Activated CD4-positive, CD25-positive, alpha-beta regulatory T cell treated with anti-CD3 and anti-CD28 coated beads, Interleukin-2, amount 50 U/mL, for 24 hours (primary cell): Measurements from ENCODE around the gene DDX47.
"Not testable (repeated sequence)": the region's sequence is repeated elsewhere in the genome, so short reads cannot be mapped to it uniquely, and the experiment has no call there.

Experiments used
- ATAC-seq, 2 donors: fragments of 150-1000 bp; cut with Tn5 transposase; one replicate each; pipeline ENCODE4 v1.10.0; 2021; ENCODE audit warnings: mild to moderate bottlenecking in 1 of 2, moderate library complexity in 1 of 2

The DDX47 gene

DNA sequence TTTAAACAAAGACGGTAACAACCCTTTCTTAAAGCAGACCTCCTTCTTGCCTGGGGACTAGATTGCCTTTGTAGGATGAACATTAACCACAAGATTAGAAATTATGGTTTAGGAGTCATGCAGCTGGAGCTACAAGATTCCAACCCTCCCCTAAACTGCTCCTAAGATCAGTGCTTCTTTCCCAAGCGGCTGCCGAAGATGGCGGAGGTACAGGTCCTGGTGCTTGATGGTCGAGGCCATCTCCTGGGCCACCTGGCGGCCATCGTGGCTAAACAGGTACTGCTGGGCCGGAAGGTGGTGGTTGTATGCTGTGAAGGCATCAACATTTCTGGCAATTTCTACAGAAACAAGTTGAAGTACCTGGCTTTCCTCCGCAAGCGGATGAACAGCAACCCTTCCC, 62.2 kb downstream of the DDX47 start:
- ATAC-seq, result not testable (repeated sequence)

DNA sequence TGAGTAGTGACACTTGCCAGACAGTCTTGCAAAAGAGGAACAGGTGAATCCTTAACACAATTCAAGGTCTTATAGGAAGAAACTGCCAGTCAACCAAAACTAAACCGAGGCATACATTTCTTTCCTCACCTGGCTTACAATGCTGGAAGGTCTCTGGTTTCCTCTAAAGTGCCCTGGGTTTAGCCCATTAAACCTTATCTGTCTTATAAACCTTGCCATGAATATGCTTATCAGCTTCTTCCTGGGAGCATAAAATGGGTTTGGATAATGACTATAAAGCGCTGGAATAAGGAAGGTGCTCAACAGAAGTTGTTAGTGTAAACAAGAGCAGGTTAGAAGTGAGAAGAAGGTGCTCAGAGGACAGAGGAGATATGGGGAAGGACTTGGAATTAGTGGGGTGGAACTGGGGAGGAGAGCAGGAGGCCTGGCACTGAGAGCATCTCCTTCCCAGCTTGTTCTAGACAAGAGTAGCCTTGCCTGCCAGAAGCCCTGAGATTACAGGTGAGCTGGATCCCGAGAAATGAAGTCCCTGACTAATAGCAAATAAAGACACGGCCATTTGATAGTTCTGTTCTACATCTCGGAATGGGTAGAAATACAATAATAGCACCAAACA, 64.1 kb downstream of the DDX47 start:
- no peak for ATAC-seq

DNA sequence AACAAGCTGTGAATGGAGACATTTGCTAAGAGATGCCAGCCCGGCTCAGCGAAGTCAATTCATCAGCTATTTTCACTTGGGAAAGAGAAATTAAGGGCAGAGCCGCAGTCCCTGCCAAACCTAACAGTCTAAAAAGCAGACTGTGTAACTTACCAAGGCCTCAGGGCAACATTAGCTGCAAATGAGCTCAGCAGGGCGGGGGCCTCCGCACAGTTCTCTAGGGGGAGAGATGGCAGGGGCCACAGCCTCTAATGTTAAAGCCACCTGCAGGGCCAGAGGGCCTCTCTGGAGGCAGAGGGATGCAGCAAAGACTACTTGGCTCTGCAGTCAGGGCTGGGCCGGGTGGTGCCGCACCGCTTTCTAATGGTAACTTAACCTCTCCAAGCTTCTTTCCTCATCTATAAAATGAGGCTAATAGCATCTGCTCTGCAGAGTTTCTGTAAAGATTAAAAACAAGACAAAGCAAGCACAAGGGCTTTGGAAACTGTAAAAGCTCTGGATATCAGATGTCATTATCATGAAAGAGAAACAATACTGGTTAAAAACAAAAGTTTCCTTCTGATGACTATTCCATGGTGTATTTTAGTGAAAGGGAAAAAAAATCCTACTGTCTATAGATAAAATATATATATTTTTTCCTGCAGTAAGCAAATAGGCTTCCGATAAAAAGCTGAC, 64.8 kb downstream of the DDX47 start:
- no peak for ATAC-seq
